Epithelial cell of esophagus (primary cell): ENCODE measurements around the gene COL2A1.

Experiments used
- DNase-seq: peaks from one replicate; pipeline ENCODE4 v3.0.0; 2010; ENCODE audit warnings: low read depth
- H3K4me3 ChIP-seq: 2 replicates; pipeline ENCODE4 v1.5.1; 2011; ENCODE audit warnings: mild to moderate bottlenecking, low read length, control low read depth
- TF ChIP-seq, protein P1 (sequence below): IDR thresholded peaks from 2 replicates; pipeline ENCODE4 v1.5.1; 2011; ENCODE audit warnings: low read depth, mild to moderate bottlenecking, low read length, control low read depth, inconsistent platforms; ENCODE audit not compliant: insufficient read depth; ENCODE audit errors: missing control alignments

The COL2A1 gene

DNA sequence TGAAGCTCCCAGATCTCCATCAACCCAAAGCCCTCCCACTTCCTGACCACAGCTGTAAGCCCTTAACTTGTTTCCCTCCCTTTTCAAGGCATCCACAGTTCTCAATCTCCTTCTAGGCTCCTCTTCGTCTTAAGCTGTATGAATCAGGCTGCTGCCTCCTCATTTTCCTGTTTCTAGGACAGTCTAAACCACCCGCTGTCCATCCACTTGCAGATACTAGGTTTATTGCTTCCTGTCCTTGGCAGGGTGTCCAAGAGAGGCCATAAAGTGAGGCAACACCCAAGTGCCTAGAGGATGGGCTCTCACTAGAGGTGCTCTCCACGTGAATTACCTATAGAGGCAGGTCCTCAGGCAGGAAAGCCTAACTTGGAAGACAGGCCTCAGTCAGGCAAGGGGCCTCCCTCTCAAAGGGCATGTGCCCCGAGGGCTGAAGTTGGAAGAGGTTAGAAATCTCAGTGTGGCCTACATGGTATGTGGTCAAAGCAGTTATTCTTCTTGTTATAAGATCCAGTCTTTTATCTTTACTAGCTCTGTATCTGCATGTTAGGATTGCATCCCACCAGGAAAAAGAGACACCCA, 49.7 kb downstream of the COL2A1 start:
- TF ChIP-seq, protein P1, sequence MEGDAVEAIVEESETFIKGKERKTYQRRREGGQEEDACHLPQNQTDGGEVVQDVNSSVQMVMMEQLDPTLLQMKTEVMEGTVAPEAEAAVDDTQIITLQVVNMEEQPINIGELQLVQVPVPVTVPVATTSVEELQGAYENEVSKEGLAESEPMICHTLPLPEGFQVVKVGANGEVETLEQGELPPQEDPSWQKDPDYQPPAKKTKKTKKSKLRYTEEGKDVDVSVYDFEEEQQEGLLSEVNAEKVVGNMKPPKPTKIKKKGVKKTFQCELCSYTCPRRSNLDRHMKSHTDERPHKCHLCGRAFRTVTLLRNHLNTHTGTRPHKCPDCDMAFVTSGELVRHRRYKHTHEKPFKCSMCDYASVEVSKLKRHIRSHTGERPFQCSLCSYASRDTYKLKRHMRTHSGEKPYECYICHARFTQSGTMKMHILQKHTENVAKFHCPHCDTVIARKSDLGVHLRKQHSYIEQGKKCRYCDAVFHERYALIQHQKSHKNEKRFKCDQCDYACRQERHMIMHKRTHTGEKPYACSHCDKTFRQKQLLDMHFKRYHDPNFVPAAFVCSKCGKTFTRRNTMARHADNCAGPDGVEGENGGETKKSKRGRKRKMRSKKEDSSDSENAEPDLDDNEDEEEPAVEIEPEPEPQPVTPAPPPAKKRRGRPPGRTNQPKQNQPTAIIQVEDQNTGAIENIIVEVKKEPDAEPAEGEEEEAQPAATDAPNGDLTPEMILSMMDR, result no peak

GRCh38 chr12:47954058-47954457, 50.2 kb downstream of the COL2A1 start:
- DNase-seq, result peak; percentile 86
- TF ChIP-seq, protein P1, result no peak

More for the DNA sequence above, 49.7 kb downstream of the COL2A1 start:
- H3K4me3 ChIP-seq, result no peak overlapping the region
- no peak for DNase-seq

GRCh38 chr12:47950856-47951468, 53.3 kb downstream of the COL2A1 start:
- DNase-seq, result peak; percentile 87
- TF ChIP-seq, protein P1, result no peak
- H3K4me3 ChIP-seq, result no peak overlapping the region

More at GRCh38 chr12:47954058-47954457, 50.2 kb downstream of the COL2A1 start:
- H3K4me3 ChIP-seq, result no peak overlapping the region

DNA sequence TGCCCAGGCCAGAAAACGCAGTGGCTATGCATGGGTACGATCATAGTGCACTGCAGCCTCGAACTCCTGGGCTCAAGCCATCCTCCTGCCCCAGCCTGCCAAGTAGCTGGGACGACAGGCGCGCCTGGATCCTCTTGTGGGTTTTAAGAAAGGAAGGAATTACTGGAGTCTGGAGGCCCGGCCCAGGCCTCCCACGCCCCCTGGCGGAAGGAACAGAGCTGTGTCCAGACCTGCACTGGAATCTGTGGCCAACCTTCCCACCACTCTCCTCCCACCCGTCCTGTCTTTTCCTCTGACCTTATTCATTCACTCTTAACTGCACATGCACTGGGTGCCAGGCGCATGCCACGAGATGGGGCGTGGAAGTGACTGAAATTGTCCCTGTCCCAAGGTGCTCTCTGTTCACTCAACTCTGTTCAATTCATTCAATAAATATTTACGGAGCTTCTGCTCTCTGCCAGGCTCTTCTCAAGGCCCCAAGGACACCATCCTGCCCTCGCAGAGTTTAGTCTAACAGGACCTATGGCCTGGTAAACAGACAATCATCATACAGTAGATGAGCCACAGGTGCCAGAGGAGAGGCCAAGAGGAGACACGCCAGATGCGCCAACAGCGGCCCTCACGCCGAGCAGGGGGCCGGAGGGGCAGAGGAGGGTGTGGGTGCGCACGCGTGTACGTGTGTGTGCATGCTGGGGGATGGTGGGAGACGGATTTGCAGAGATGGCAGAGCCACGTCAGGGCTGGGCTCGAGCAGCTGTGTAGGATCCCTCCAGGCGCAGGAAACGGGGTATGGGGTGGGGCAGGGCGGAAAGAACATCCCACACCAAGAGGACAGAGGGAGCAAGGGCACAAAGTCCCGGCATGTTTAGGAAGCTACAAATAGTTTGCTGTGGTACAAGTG, 54.6 kb downstream of the COL2A1 start:
- DNase-seq, result peak; percentile 85
- no peak overlapping the region for H3K4me3 ChIP-seq
- TF ChIP-seq, protein P1, result peak; percentile 87

DNA sequence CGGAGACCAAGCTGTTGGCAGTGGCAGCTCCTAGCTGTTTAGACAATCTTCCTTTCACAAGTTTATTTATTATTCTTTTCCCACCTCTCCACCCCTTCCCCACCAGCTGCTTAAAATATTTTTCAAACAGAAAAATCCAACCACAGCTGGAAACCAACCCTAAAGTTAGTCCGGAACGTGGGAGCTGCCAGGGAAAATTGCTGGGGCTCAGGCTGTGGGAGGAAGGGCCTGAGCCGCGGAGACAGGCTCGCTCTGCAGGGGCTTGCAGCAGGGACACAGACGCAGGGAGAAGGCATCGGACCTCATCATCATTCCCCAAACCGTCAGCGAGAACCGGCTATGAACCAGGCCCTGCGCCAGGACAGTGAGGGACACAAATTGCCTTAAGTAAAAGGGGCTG, 56.9 kb downstream of the COL2A1 start:
- TF ChIP-seq, protein P1, result no peak
- no peak overlapping the region for H3K4me3 ChIP-seq
- DNase-seq, result no peak

GRCh38 chr12:47946413-47947323, 57.6 kb downstream of the COL2A1 start:
- no peak for DNase-seq
- no peak overlapping the region for H3K4me3 ChIP-seq
- TF ChIP-seq, protein P1, result no peak
